ENCODE results near the gene ATG3.

DNA sequence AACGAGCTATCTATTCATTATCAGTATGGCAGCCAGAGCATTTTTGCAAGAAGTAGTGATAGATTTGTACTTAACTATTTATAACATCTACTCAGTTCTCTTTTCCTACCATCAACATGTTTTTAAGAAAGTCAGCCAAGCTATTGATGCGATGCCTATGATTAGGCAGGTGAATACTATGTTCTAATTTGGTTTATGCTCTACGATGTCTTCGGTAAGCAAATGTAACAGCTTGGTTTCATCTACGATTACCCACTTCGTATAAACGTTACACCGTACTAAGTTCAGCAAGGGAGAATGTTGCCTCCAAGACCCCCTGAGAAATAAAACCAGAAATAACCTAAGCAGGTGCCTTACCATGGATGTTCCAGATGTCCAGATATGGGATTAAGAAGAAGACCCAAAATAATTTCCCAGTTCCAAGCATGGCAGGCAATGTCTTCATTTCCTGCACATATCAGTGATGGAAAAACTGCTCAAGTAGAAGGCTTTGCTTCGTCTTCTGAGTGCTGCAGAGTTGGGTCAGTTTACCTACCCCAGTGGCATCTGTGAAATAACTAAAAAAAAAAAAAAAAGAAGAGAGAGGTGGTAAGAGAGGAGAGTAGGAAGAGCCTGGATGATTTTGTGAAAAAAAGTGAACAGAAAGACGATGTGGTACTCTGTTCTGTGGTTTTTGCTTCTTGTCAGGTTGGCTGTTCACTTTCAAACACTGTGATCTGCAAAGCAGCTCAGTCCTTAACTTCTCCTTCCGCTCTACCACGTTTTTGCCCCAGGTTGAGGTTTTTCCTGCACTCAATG is 62.6 kb downstream of the ATG3 start, which contains the start of gene BTLA:
- TF ChIP-seq, protein P1, sequence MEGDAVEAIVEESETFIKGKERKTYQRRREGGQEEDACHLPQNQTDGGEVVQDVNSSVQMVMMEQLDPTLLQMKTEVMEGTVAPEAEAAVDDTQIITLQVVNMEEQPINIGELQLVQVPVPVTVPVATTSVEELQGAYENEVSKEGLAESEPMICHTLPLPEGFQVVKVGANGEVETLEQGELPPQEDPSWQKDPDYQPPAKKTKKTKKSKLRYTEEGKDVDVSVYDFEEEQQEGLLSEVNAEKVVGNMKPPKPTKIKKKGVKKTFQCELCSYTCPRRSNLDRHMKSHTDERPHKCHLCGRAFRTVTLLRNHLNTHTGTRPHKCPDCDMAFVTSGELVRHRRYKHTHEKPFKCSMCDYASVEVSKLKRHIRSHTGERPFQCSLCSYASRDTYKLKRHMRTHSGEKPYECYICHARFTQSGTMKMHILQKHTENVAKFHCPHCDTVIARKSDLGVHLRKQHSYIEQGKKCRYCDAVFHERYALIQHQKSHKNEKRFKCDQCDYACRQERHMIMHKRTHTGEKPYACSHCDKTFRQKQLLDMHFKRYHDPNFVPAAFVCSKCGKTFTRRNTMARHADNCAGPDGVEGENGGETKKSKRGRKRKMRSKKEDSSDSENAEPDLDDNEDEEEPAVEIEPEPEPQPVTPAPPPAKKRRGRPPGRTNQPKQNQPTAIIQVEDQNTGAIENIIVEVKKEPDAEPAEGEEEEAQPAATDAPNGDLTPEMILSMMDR (IDR thresholded peaks at IDR 0.05; ENCODE audit: control extremely low read depth in 1 of 3, insufficient read depth in 1 of 3, low read depth in 1 of 3, low read length in 3 of 3) = no peak
- no peak for TF ChIP-seq POLR2A (IDR thresholded peaks at IDR 0.05; ENCODE audit: control extremely low read depth in 1 of 2, low read depth in 2 of 2, low read length in 2 of 2)
- no peak for TF ChIP-seq EP300 (IDR thresholded peaks at IDR 0.05; ENCODE audit: borderline replicate concordance in 1 of 2, low read depth in 2 of 2, low read length in 2 of 2)
- TF ChIP-seq TBP (IDR thresholded peaks at IDR 0.05; ENCODE audit: low read depth, low read length) = no peak
- no peak for TF ChIP-seq TCF12 (IDR thresholded peaks at IDR 0.05; ENCODE audit: low read depth, low read length)
- no peak for TF ChIP-seq POLR2AphosphoS5 (IDR thresholded peaks at IDR 0.05; ENCODE audit: low read depth, low read length)
- TF ChIP-seq SIN3A (conservative IDR thresholded peaks at IDR 0.05 in 1 of 2, IDR thresholded peaks at IDR 0.05 in 1 of 2; ENCODE audit: low read depth in 1 of 2, low read length in 2 of 2) = no peak
- TF ChIP-seq PHF8 (conservative IDR thresholded peaks at IDR 0.05; ENCODE audit: low read depth, low read length) = no peak
- TF ChIP-seq TAF1 (IDR thresholded peaks at IDR 0.05; ENCODE audit: low read depth, low read length) = no peak
- TF ChIP-seq CHD2 (IDR thresholded peaks at IDR 0.05; ENCODE audit: low read length) = no peak
